Panc1 (cell line): ENCODE data around the gene MDGA2. TPM values are rescaled to one million over a fixed set of nuclear protein-coding genes. Genes with fewer than 3 reads are reported as not detected.

Source experiments
- ATAC-seq: fragments of 200-7000 bp; cut with Tn5 transposase; 2 replicates; pipeline ENCODE4 v1.9.1; 2020; ENCODE audit warnings: mild to moderate bottlenecking, moderate library complexity
- BruUV-seq: library from RNA; stranded (reverse); fragments of 400-500 nt; replicated peaks from 2 replicates; lab custom pipeline; 2021; lab: Mats Ljungman, UMichigan
- CTCF ChIA-PET: fragments of 300-600 bp; sonication (Branson Sonifier 250); formaldehyde crosslinking; loops from one replicate; lab custom pipeline; 2022; ENCODE audit warnings: antibody characterized with exemption; lab: Charles Lee
- POLR2A ChIA-PET: fragments of 300-600 bp; sonication (Branson Sonifier 250); formaldehyde crosslinking; loops from one replicate; lab custom pipeline; 2022; ENCODE audit warnings: antibody characterized with exemption; lab: Charles Lee
- DNase-seq: peaks from one replicate; pipeline ENCODE4 v3.0.0-alpha.2; 2010; ENCODE audit warnings: low read depth, low spot score
- H3K27ac ChIP-seq: 2 replicates; pipeline ENCODE4 v1.5.1; 2011; ENCODE audit warnings: mild to moderate bottlenecking, low read length, inconsistent platforms
- H3K27me3 ChIP-seq: fragments of 200-500 bp; sonication (Bioruptor generic); 2 replicates; pipeline ENCODE4 v1.6.0; 2014; ENCODE audit warnings: low read length, inconsistent platforms; ENCODE audit not compliant: control insufficient read depth, insufficient read depth
- H3K36me3 ChIP-seq: fragments of 200-500 bp; sonication (Bioruptor generic); 2 replicates; pipeline ENCODE4 v1.5.1; 2014; ENCODE audit warnings: inconsistent platforms, mild to moderate bottlenecking, low read length, moderate library complexity; ENCODE audit not compliant: control insufficient read depth, insufficient read depth
- H3K4me1 ChIP-seq: 2 replicates; pipeline ENCODE4 v1.5.1; 2011; ENCODE audit warnings: inconsistent platforms, mild to moderate bottlenecking, low read length, moderate library complexity; ENCODE audit not compliant: control insufficient read depth, insufficient read depth
- H3K4me3 ChIP-seq, 2 experiments: 2 replicates each; pipeline ENCODE4 v1.5.1; 2011 to 2012; ENCODE audit warnings: low read depth in 2 of 2, low read length in 2 of 2, mild to moderate bottlenecking in 2 of 2, inconsistent platforms in 1 of 2, moderate library complexity in 1 of 2
- H3K9me3 ChIP-seq: fragments of 200-500 bp; sonication (Bioruptor generic); 2 replicates; pipeline ENCODE4 v1.5.1; 2014; ENCODE audit warnings: low read depth, mild to moderate bottlenecking, inconsistent platforms, low read length, moderate library complexity; ENCODE audit not compliant: control insufficient read depth, insufficient read depth
- POLR2AphosphoS5 ChIP-seq: IDR thresholded peaks from 2 replicates; pipeline ENCODE4 v1.6.1; 2012; ENCODE audit warnings: mild to moderate bottlenecking, low read depth, low read length, moderate library complexity
- SIN3A ChIP-seq: IDR thresholded peaks from 2 replicates; pipeline ENCODE4 v1.6.1; 2012; ENCODE audit warnings: low read depth, mild to moderate bottlenecking, low read length, moderate library complexity, borderline replicate concordance; ENCODE audit not compliant: insufficient read depth
- TCF7L2 ChIP-seq: IDR thresholded peaks from 2 replicates; pipeline ENCODE4 v1.6.1; 2011; ENCODE audit warnings: mild to moderate bottlenecking, low read depth, low read length, inconsistent platforms
- in situ Hi-C: cut with HindIII; loops from 2 replicates; pipeline ENCODE4 v1.10.0; 2016; ENCODE audit warnings: low sequenced_read_pairs, low pct_unique_long_range_greater_than_20kb
- intact Hi-C: fragments of 100-400 bp; cut with micrococcal nuclease; formaldehyde crosslinking; loops from one replicate; pipeline ENCODE4 v1.10.0; 2022; ENCODE audit not compliant: unreplicated experiment
- total RNA-seq: library from RNA; stranded (reverse); gene quantifications from one replicate; pipeline ENCODE4 v1.2.1, GENCODE V29; 2021; ENCODE audit not compliant: unreplicated experiment
- TF ChIP-seq, protein P1 (sequence below): fragments of 450-650 bp; IDR thresholded peaks from 2 replicates; pipeline ENCODE4 v1.5.1; 2017; ENCODE audit warnings: mild to moderate bottlenecking
- TF ChIP-seq, protein P2 (sequence below), 2 experiments: IDR thresholded peaks; 2 replicates each; pipeline ENCODE4 v1.6.1; 2011 to 2012; ENCODE audit warnings: low read depth in 2 of 2, control low read depth in 1 of 2, low read length in 1 of 2, mild to moderate bottlenecking in 1 of 2, moderate library complexity in 1 of 2; ENCODE audit not compliant: insufficient read depth in 1 of 2

The MDGA2 gene
- total RNA-seq, 1 experiment from 2014 or later, result not detected

DNA sequence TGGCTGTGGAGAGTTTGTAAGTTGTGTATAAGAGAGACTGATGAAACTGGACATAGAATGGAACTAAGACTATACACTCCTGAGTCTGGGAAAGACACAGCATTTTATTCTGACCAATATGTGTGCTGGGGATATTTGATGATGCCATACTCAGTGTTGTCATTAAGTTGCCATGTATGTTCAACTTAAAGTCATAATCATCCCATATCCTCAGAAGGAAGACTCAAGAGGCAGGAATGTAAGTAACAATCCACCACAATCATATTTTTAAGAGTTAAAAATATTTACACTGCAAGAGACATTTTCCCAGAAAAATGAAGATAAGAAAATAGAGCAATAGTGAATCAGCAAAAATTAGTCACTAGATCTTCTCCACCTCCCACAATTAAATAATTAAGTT is 120.1 kb downstream of the MDGA2 start:
- Histone ChIP-seq H3K27me3 (no peaks in the 10 kb centered on the region), H3K4me1 (no peaks in the 10 kb centered on the region), H3K27ac (no peak overlapping the region), H3K4me3 (no peak overlapping the region), H3K36me3 (no peaks in the 10 kb centered on the region), H3K9me3 (no peaks in the 10 kb centered on the region)
- BruUV-seq, result no TSS peak
- intact Hi-C loops, result no loop called here
- POLR2A ChIA-PET, result no interaction called here
- no peak for ATAC-seq
- in situ Hi-C loops, result no loop called here
- TF ChIP-seq POLR2AphosphoS5 (no peak), TCF7L2 (no peak), SIN3A (no peak)
- TF ChIP-seq, protein P1, sequence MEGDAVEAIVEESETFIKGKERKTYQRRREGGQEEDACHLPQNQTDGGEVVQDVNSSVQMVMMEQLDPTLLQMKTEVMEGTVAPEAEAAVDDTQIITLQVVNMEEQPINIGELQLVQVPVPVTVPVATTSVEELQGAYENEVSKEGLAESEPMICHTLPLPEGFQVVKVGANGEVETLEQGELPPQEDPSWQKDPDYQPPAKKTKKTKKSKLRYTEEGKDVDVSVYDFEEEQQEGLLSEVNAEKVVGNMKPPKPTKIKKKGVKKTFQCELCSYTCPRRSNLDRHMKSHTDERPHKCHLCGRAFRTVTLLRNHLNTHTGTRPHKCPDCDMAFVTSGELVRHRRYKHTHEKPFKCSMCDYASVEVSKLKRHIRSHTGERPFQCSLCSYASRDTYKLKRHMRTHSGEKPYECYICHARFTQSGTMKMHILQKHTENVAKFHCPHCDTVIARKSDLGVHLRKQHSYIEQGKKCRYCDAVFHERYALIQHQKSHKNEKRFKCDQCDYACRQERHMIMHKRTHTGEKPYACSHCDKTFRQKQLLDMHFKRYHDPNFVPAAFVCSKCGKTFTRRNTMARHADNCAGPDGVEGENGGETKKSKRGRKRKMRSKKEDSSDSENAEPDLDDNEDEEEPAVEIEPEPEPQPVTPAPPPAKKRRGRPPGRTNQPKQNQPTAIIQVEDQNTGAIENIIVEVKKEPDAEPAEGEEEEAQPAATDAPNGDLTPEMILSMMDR, result no peak
- TF ChIP-seq, protein P2, sequence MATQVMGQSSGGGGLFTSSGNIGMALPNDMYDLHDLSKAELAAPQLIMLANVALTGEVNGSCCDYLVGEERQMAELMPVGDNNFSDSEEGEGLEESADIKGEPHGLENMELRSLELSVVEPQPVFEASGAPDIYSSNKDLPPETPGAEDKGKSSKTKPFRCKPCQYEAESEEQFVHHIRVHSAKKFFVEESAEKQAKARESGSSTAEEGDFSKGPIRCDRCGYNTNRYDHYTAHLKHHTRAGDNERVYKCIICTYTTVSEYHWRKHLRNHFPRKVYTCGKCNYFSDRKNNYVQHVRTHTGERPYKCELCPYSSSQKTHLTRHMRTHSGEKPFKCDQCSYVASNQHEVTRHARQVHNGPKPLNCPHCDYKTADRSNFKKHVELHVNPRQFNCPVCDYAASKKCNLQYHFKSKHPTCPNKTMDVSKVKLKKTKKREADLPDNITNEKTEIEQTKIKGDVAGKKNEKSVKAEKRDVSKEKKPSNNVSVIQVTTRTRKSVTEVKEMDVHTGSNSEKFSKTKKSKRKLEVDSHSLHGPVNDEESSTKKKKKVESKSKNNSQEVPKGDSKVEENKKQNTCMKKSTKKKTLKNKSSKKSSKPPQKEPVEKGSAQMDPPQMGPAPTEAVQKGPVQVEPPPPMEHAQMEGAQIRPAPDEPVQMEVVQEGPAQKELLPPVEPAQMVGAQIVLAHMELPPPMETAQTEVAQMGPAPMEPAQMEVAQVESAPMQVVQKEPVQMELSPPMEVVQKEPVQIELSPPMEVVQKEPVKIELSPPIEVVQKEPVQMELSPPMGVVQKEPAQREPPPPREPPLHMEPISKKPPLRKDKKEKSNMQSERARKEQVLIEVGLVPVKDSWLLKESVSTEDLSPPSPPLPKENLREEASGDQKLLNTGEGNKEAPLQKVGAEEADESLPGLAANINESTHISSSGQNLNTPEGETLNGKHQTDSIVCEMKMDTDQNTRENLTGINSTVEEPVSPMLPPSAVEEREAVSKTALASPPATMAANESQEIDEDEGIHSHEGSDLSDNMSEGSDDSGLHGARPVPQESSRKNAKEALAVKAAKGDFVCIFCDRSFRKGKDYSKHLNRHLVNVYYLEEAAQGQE (IDR thresholded peaks at IDR 0.05; ENCODE audit: insufficient read depth in 1 of 2, low read depth in 2 of 2, low read length in 1 of 2), result no peak
- CTCF ChIA-PET, result no interaction called here
- DNase-seq, result no peak

DNA sequence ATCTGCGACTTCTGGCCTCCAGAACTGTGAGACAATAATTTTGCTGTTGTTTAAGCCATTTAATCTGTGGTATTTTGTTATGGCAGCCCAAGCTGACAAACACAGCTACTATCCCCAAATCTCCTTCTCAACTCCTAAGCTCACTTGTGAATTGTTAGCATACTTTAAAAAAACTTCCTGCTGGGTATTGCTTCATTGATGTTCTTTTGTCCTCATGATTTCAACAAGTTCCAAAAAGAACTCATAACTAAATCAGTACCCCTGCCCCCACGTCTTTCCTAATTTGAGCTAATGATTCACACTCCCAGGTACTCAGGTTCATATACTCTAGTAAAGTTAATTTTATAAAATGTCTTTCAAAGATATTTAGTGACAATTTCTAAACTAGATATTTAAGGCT is 125.5 kb downstream of the MDGA2 start:
- DNase-seq, result no peak
- H3K4me3 ChIP-seq, result no peak overlapping the region
- ChIA-PET CTCF (no interaction called here), POLR2A (no interaction called here)
- no peaks in the 10 kb centered on the region for H3K9me3 ChIP-seq
- no peak overlapping the region for H3K27ac ChIP-seq
- no peak for TF ChIP-seq SIN3A
- TF ChIP-seq, protein P2 (IDR thresholded peaks at IDR 0.05; ENCODE audit: insufficient read depth in 1 of 2, low read depth in 2 of 2, low read length in 1 of 2), result no peak
- TF ChIP-seq, protein P1, result no peak
- TF ChIP-seq POLR2AphosphoS5, result no peak
- TF ChIP-seq TCF7L2, result no peak
- BruUV-seq, result no TSS peak
- no peaks in the 10 kb centered on the region for H3K4me1 ChIP-seq
- no peak for ATAC-seq
- in situ Hi-C loops (no loop called here), intact Hi-C loops (no loop called here)
- no peaks in the 10 kb centered on the region for H3K27me3 ChIP-seq
- no peaks in the 10 kb centered on the region for H3K36me3 ChIP-seq
